Esophagus squamous epithelium (tissue), 5 donors: Measurements from ENCODE around the gene RIMKLB. TPM values are rescaled to one million over a fixed set of nuclear protein-coding genes. Genes with fewer than 3 reads are reported as not detected.
"Not testable (repeated sequence)": the region's sequence is repeated elsewhere in the genome, so short reads cannot be mapped to it uniquely, and the experiment has no call there.

ENCODE experiments used
- DNase-seq: peaks from one replicate; lab custom pipeline; 2025; lab: John Stamatoyannopoulos, UW
- H3K27ac ChIP-seq, 4 donors: fragments of 200-600 bp; sonication (generic); one replicate each; pipeline ENCODE4 v1.5.1; 2016 to 2019; ENCODE audit warnings: mild to moderate bottlenecking in 1 of 4
- H3K27me3 ChIP-seq, 4 donors: fragments of 200-600 bp; sonication (generic); 1 replicate in 3 of 4; 2 replicates in 1 of 4; pipeline versions ENCODE4 v1.5.1 to v1.6.0; 2017 to 2021; ENCODE audit warnings: antibody characterized with exemption in 1 of 4
- H3K36me3 ChIP-seq, 3 donors: fragments of 200-600 bp; sonication (generic); one replicate each; pipeline ENCODE4 v1.5.1; 2016 to 2019
- H3K4me1 ChIP-seq, 3 donors: fragments of 200-600 bp; sonication (generic); one replicate each; pipeline ENCODE4 v1.5.1; 2017 to 2019
- H3K4me3 ChIP-seq, 4 donors: fragments of 200-600 bp; sonication (generic); 1 replicate in 3 of 4; 2 replicates in 1 of 4; pipeline ENCODE4 v1.5.1; 2016 to 2019; ENCODE audit warnings: mild to moderate bottlenecking in 2 of 4, moderate library complexity in 1 of 4
- H3K9me3 ChIP-seq, 3 donors: fragments of 200-600 bp; sonication (generic); one replicate each; pipeline ENCODE4 v1.5.1; 2016 to 2019
- POLR2A ChIP-seq, 4 donors: fragments of 450-650 bp; IDR thresholded peaks; one replicate each; pipeline ENCODE4 v1.6.1; 2017; ENCODE audit warnings: antibody characterized with exemption in 4 of 4, mild to moderate bottlenecking in 4 of 4, moderate library complexity in 3 of 4
- WGBS, 2 donors: methylation state at CpG; one replicate each; pipeline ENCODE4 v1.1.5; 2018; 5-methylcytosine and 5-hydroxymethylcytosine counted together
- intact Hi-C: fragments of 100-400 bp; cut with DNase I; formaldehyde crosslinking; loops from one replicate; pipeline ENCODE4 v1.15.0; 2022
- total RNA-seq, 4 donors: library from RNA; depleted of rRNA; stranded (reverse); fragments of >200 nt; gene quantifications; one replicate each; pipeline ENCODE4 v1.1.0, GENCODE V29; 2016
- TF ChIP-seq, protein P1 (sequence below), 6 experiments: fragments of 450-650 bp in 4 of 6; fragments of 200-600 bp in 2 of 6; sonication (generic) in 2 of 6; IDR thresholded peaks; one replicate each; pipeline ENCODE4 v1.5.1; 2016 to 2019; ENCODE audit warnings: antibody characterized with exemption in 6 of 6, mild to moderate bottlenecking in 4 of 6, moderate library complexity in 4 of 6
- donor health status: DM: yes; HTN: yes; CAD: no.

Gene RIMKLB
- total RNA-seq, 4 donors from 2014 or later = 8.0 to 37.8 (median 15.0) TPM

GRCh38 chr12:8819666-8819980, 121.8 kb downstream of the RIMKLB start:
- Histone ChIP-seq H3K36me3 (no peaks in the 10 kb centered on the region), H3K9me3 (no peaks in the 10 kb centered on the region), H3K4me3 (no peak overlapping the region), H3K27me3 (no peaks in the 10 kb centered on the region), H3K4me1 (peaks cover 10 to 81% (median 25%) of the 10 kb centered on the region in 3 donors), H3K27ac (peak overlapping the region; percentile 61 to 90 (median 79))
- intact Hi-C loops = no loop called here
- TF ChIP-seq, protein P1, sequence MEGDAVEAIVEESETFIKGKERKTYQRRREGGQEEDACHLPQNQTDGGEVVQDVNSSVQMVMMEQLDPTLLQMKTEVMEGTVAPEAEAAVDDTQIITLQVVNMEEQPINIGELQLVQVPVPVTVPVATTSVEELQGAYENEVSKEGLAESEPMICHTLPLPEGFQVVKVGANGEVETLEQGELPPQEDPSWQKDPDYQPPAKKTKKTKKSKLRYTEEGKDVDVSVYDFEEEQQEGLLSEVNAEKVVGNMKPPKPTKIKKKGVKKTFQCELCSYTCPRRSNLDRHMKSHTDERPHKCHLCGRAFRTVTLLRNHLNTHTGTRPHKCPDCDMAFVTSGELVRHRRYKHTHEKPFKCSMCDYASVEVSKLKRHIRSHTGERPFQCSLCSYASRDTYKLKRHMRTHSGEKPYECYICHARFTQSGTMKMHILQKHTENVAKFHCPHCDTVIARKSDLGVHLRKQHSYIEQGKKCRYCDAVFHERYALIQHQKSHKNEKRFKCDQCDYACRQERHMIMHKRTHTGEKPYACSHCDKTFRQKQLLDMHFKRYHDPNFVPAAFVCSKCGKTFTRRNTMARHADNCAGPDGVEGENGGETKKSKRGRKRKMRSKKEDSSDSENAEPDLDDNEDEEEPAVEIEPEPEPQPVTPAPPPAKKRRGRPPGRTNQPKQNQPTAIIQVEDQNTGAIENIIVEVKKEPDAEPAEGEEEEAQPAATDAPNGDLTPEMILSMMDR (IDR thresholded peaks at IDR 0.05) = no peak
- no peak for TF ChIP-seq POLR2A (IDR thresholded peaks at IDR 0.05)
- no peak for DNase-seq
- WGBS, 2 donors = 26 to 51% methylated on average over 5 of the region's 5 CpGs

GRCh38 chr12:8820676-8821407, 123.1 kb downstream of the RIMKLB start:
- WGBS, 2 donors = 76 to 86% methylated on average over 7 to 8 of the region's 8 CpGs
- Histone ChIP-seq H3K4me1 (peaks cover 10 to 81% (median 25%) of the 10 kb centered on the region in 3 donors), H3K27ac (peak overlapping the region; percentile 71 to 90 (median 88))
- H3K36me3 ChIP-seq, H3K27me3 ChIP-seq, H3K9me3 ChIP-seq, intact Hi-C loops, H3K4me3 ChIP-seq, DNase-seq: not testable (repeated sequence)

GRCh38 chr12:8821591-8821990, 123.8 kb downstream of the RIMKLB start:
- peaks cover 0 to 5% (median 0%) of the 10 kb centered on the region in 3 donors for H3K36me3 ChIP-seq
- no peak for DNase-seq
- H3K4me3 ChIP-seq = no peak overlapping the region
- no peaks in the 10 kb centered on the region for H3K27me3 ChIP-seq
- WGBS, 2 donors = 53 to 69% methylated on average over 3 of the region's 3 CpGs
- intact Hi-C loops = no loop called here
- TF ChIP-seq, protein P1 (IDR thresholded peaks at IDR 0.05) = no peak
- no peak for TF ChIP-seq POLR2A (IDR thresholded peaks at IDR 0.05)
- peaks cover 10 to 82% (median 25%) of the 10 kb centered on the region in 3 donors for H3K4me1 ChIP-seq
- H3K27ac ChIP-seq = peak overlapping the region; percentile 75 to 90 (median 88)
- H3K9me3 ChIP-seq = no peaks in the 10 kb centered on the region

DNA sequence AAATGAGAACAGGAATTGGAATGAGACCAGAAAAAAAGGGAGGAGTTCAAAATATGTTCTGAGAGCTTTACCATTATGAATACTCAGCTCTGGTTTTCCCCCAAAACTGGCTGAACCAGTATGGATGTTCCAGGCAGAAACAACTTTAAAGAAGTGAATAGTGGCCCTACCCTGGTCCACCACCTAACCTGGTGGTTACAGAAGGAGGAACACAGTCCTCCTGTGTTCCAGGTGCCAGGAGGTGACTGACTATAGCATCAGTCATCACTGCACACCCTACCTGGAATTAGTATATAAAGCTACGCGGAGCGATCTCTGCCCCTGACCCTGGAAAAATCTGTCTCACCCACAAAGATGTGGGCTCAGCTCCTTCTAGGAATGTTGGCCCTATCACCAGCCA, 124.5 kb downstream of the RIMKLB start, which contains the start of gene A2ML1:
TSS of gene A2ML1 (plus strand) at position 324 of the 400 bp plus-strand sequence. CDS start at position 355, 31 bp downstream.
- no peaks in the 10 kb centered on the region for H3K27me3 ChIP-seq
- peaks cover 0 to 11% (median 0%) of the 10 kb centered on the region in 3 donors for H3K36me3 ChIP-seq
- no peak for DNase-seq
- H3K4me1 ChIP-seq = peaks cover 10 to 82% (median 29%) of the 10 kb centered on the region in 3 donors
- H3K4me3 ChIP-seq = peak within 1 kb of the TSS; percentile 36 to 49 (median 46)
- H3K27ac ChIP-seq = peak within 1 kb of the TSS; percentile 75 to 90 (median 88)
- WGBS, 2 donors = 52 to 67% methylated on average over 3 of the region's 3 CpGs
- intact Hi-C loops = no loop called here
- TF ChIP-seq, protein P1 (IDR thresholded peaks at IDR 0.05) = peak in 2 of 6 experiments; percentile 21 to 34
- TF ChIP-seq POLR2A (IDR thresholded peaks at IDR 0.05) = peak in 1 of 4 donors; percentile 17
- no peaks in the 10 kb centered on the region for H3K9me3 ChIP-seq

GRCh38 chr12:8823565-8824300, 125.9 kb downstream of the RIMKLB start:
- 20 to 34% methylated on average over 7 to 8 of the region's 8 CpGs for WGBS, 2 donors
- H3K4me3 ChIP-seq = peak overlapping the region; percentile 36 to 49 (median 46)
- DNase-seq = no peak
- H3K4me1 ChIP-seq = peaks cover 11 to 82% (median 36%) of the 10 kb centered on the region in 3 donors
- peaks cover 0 to 11% (median 0%) of the 10 kb centered on the region in 3 donors for H3K36me3 ChIP-seq
- H3K27me3 ChIP-seq = no peaks in the 10 kb centered on the region
- peak overlapping the region; percentile 53 to 90 (median 88) for H3K27ac ChIP-seq
- intact Hi-C loops = no loop called here
- no peaks in the 10 kb centered on the region for H3K9me3 ChIP-seq
- TF ChIP-seq, protein P1 (IDR thresholded peaks at IDR 0.05) = peak in 5 of 6 experiments; percentile 59 to 80 (median 66)
- no peak for TF ChIP-seq POLR2A (IDR thresholded peaks at IDR 0.05)
